Activated CD4-positive, alpha-beta T cell treated with anti-CD3 and anti-CD28 coated beads for 36 hours (primary cell): ENCODE results near the gene RHBDF1. TPM values are rescaled to one million over a fixed set of nuclear protein-coding genes. Genes with fewer than 3 reads are reported as not detected.
A peak's percentile ranks its signal among the peaks of the same experiment; 100 is the strongest.

ENCODE experiments used
- ATAC-seq: fragments of 200-7000 bp; cut with Tn5 transposase; one replicate; pipeline ENCODE4 v1.10.0; 2021; ENCODE audit warnings: mild to moderate bottlenecking, moderate library complexity
- CTCF ChIA-PET: fragments of 350-600 bp; sonication (Branson Sonifier 250); formaldehyde crosslinking; loops from one replicate; lab custom pipeline; 2021; ENCODE audit warnings: antibody characterized with exemption; lab: Charles Lee
- POLR2A ChIA-PET: fragments of 350-600 bp; sonication (Branson Sonifier 250); formaldehyde crosslinking; loops from one replicate; lab custom pipeline; 2021; ENCODE audit warnings: antibody characterized with exemption, inconsistent platforms; lab: Charles Lee
- DNase-seq: peaks from one replicate; pipeline ENCODE4 v3.0.0-alpha.2; 2020
- H3K27ac Mint-ChIP-seq: one replicate; pipeline ENCODE4 v1.8.0; 2021; ENCODE audit warnings: mixed read lengths
- H3K27me3 Mint-ChIP-seq: one replicate; pipeline ENCODE4 v1.8.0; 2021; ENCODE audit warnings: mixed read lengths
- H3K36me3 Mint-ChIP-seq: one replicate; pipeline ENCODE4 v1.8.0; 2021; ENCODE audit warnings: low read depth, mixed read lengths
- H3K4me1 Mint-ChIP-seq: one replicate; pipeline ENCODE4 v1.8.0; 2021; ENCODE audit warnings: mixed read lengths
- H3K4me3 Mint-ChIP-seq: one replicate; pipeline ENCODE4 v1.8.0; 2021; ENCODE audit warnings: mild to moderate bottlenecking, moderate library complexity, mixed read lengths
- H3K9me3 Mint-ChIP-seq: one replicate; pipeline ENCODE4 v1.8.0; 2021; ENCODE audit warnings: low read depth, mixed read lengths
- intact Hi-C, 2 experiments: fragments of 100-400 bp; cut with DNase I in 1 of 2; cut with micrococcal nuclease in 1 of 2; formaldehyde crosslinking; loops; one replicate each; pipeline versions ENCODE4 v1.14.2 to v1.15.1; 2022 to 2024; cut with DNase I, micrococcal nuclease
- total RNA-seq, 2 experiments: library from RNA; stranded (reverse); gene quantifications; one replicate each; pipeline ENCODE4 v1.2.3, GENCODE V29; 2021

Gene RHBDF1
- total RNA-seq, 2 experiments from 2014 or later = 0.40 TPM; not detected in 1

- Mint-ChIP-seq H3K4me1 (peaks cover 24% of the 10 kb centered on the region), H3K27me3 (peaks cover 27% of the 10 kb centered on the region), H3K9me3 (no peaks in the 10 kb centered on the region), H3K36me3 (peaks cover 3% of the 10 kb centered on the region), H3K4me3 (no peak overlapping the region), H3K27ac (no peak overlapping the region)
- no peak for DNase-seq
- POLR2A ChIA-PET = no interaction called here
- CTCF ChIA-PET = interaction anchor here (3.3 to 6.8 kb wide), 2 partner anchors 8 to 23 kb away, joined by 28 to 36 read pairs; no protein-coding TSS in a partner anchor
- intact Hi-C loops = no loop called here
- no peak for ATAC-seq
Measured at GRCh38 chr16:74051-74746, 1.8 kb upstream of the RHBDF1 start.

- Mint-ChIP-seq H3K27ac (no peak overlapping the region), H3K4me1 (peaks cover 13% of the 10 kb centered on the region), H3K36me3 (no peaks in the 10 kb centered on the region), H3K27me3 (peaks cover 27% of the 10 kb centered on the region), H3K4me3 (no peak overlapping the region), H3K9me3 (no peaks in the 10 kb centered on the region)
- CTCF ChIA-PET = interaction anchor here (0.7 to 11.4 kb wide), 2 partner anchors 22 to 35 kb away, joined by 3 to 214 read pairs; no protein-coding TSS in a partner anchor
- ATAC-seq (no peak), DNase-seq (no peak)
- POLR2A ChIA-PET = no interaction called here
- intact Hi-C loops = no loop called here
Measured at GRCh38 chr16:71540-72401, 660 bp downstream of the RHBDF1 start.

- peaks cover 27% of the 10 kb centered on the region for H3K27me3 Mint-ChIP-seq
- no peaks in the 10 kb centered on the region for H3K9me3 Mint-ChIP-seq
- no peaks in the 10 kb centered on the region for H3K36me3 Mint-ChIP-seq
- ChIA-PET POLR2A (no interaction called here), CTCF (interaction anchor here (0.7 to 11.4 kb wide), 2 partner anchors 23 to 36 kb away, joined by 3 to 214 read pairs; no protein-coding TSS in a partner anchor)
- ATAC-seq = no peak
- intact Hi-C loops = no loop called here
- DNase-seq = no peak
- H3K4me1 Mint-ChIP-seq = peaks cover 7% of the 10 kb centered on the region
- no peak overlapping the region for H3K4me3 Mint-ChIP-seq
- H3K27ac Mint-ChIP-seq = no peak overlapping the region
Measured at GRCh38 chr16:71210-71539, 1.3 kb downstream of the RHBDF1 start.

- Mint-ChIP-seq H3K9me3 (no peaks in the 10 kb centered on the region), H3K4me1 (peaks cover 4% of the 10 kb centered on the region), H3K27me3 (peaks cover 27% of the 10 kb centered on the region), H3K4me3 (no peak overlapping the region), H3K27ac (no peak overlapping the region), H3K36me3 (no peaks in the 10 kb centered on the region)
- no peak for ATAC-seq
- ChIA-PET CTCF (interaction anchor here (0.9 to 11.4 kb wide), 4 partner anchors 8 to 38 kb away, joined by 3 to 214 read pairs (median 6); no protein-coding TSS in a partner anchor), POLR2A (interaction anchor here (0.6 kb wide), 1 partner anchor 48 kb away, joined by 3 read pairs; no protein-coding TSS in a partner anchor)
- intact Hi-C loops = no loop called here
- no peak for DNase-seq
Measured at GRCh38 chr16:69181-69580, 3.2 kb downstream of the RHBDF1 start.

- Mint-ChIP-seq H3K27ac (no peak overlapping the region), H3K27me3 (peaks cover 19% of the 10 kb centered on the region), H3K36me3 (no peaks in the 10 kb centered on the region), H3K9me3 (no peaks in the 10 kb centered on the region), H3K4me3 (no peak overlapping the region), H3K4me1 (peaks cover 4% of the 10 kb centered on the region)
- ChIA-PET CTCF (interaction anchor here (1.4 to 11.4 kb wide), 3 partner anchors 9 to 39 kb away, joined by 6 to 214 read pairs (median 7); no protein-coding TSS in a partner anchor), POLR2A (no interaction called here)
- intact Hi-C loops = no loop called here
- DNase-seq = no peak
- no peak for ATAC-seq
Measured at GRCh38 chr16:67884-68789, 4.3 kb downstream of the RHBDF1 start.

GRCh38 chr16:67183-67791 is 5.1 kb downstream of the RHBDF1 start:
- ChIA-PET POLR2A (no interaction called here), CTCF (interaction anchor here (1.7 to 11.4 kb wide), 2 partner anchors 27 to 40 kb away, joined by 7 to 214 read pairs; no protein-coding TSS in a partner anchor)
- no peak overlapping the region for H3K4me3 Mint-ChIP-seq
- intact Hi-C loops = no loop called here
- peaks cover 15% of the 10 kb centered on the region for H3K27me3 Mint-ChIP-seq
- H3K9me3 Mint-ChIP-seq = no peaks in the 10 kb centered on the region
- ATAC-seq (no peak), DNase-seq (no peak)
- no peaks in the 10 kb centered on the region for H3K4me1 Mint-ChIP-seq
- no peaks in the 10 kb centered on the region for H3K36me3 Mint-ChIP-seq
- no peak overlapping the region for H3K27ac Mint-ChIP-seq

GRCh38 chr16:66309-67182 is 5.9 kb downstream of the RHBDF1 start:
- intact Hi-C loops = no loop called here
- ChIA-PET POLR2A (interaction anchor here (0.5 to 1.9 kb wide), 2 partner anchors 11 to 421 kb away, joined by 6 to 7 read pairs; partner anchors contain the start of gene MPG), CTCF (interaction anchor here (0.7 to 11.4 kb wide), 22 partner anchors 10 to 296 kb away, joined by 3 to 214 read pairs (median 6); partner anchors contain the start of genes POLR3K and SNRNP25)
- Mint-ChIP-seq H3K27me3 (peaks cover 12% of the 10 kb centered on the region), H3K36me3 (no peaks in the 10 kb centered on the region), H3K27ac (no peak overlapping the region), H3K4me1 (no peaks in the 10 kb centered on the region), H3K9me3 (no peaks in the 10 kb centered on the region), H3K4me3 (no peak overlapping the region)
- DNase-seq = no peak
- no peak for ATAC-seq

GRCh38 chr16:65745-66144 is 6.7 kb downstream of the RHBDF1 start:
- CTCF ChIA-PET = interaction anchor here (0.6 to 11.4 kb wide), 25 partner anchors 9 to 319 kb away, joined by 3 to 214 read pairs (median 4); partner anchors contain the start of genes POLR3K and SNRNP25
- intact Hi-C loops = loop anchor here (1.0 kb wide), 3 partner anchors 32 to 297 kb away; no protein-coding TSS in a partner anchor
- DNase-seq (peak; percentile 94), ATAC-seq (peak; percentile 94)
- Mint-ChIP-seq H3K36me3 (no peaks in the 10 kb centered on the region), H3K27ac (no peak overlapping the region), H3K4me1 (no peaks in the 10 kb centered on the region), H3K4me3 (no peak overlapping the region), H3K27me3 (peaks cover 8% of the 10 kb centered on the region), H3K9me3 (no peaks in the 10 kb centered on the region)
- POLR2A ChIA-PET = interaction anchor here (0.5 to 1.9 kb wide), 3 partner anchors 12 to 422 kb away, joined by 3 to 7 read pairs (median 6); partner anchors contain the start of gene MPG

GRCh38 chr16:64914-65255 is 7.5 kb downstream of the RHBDF1 start:
- intact Hi-C loops = loop anchor here (1.0 kb wide), 3 partner anchors 32 to 297 kb away; no protein-coding TSS in a partner anchor
- ChIA-PET CTCF (interaction anchor here (0.8 to 11.4 kb wide), 12 partner anchors 8 to 297 kb away, joined by 3 to 214 read pairs (median 10); partner anchors contain the start of genes MPG, POLR3K and SNRNP25), POLR2A (no interaction called here)
- no peaks in the 10 kb centered on the region for H3K9me3 Mint-ChIP-seq
- no peak overlapping the region for H3K4me3 Mint-ChIP-seq
- H3K27ac Mint-ChIP-seq = no peak overlapping the region
- ATAC-seq = no peak
- no peaks in the 10 kb centered on the region for H3K4me1 Mint-ChIP-seq
- DNase-seq = no peak
- no peaks in the 10 kb centered on the region for H3K36me3 Mint-ChIP-seq
- H3K27me3 Mint-ChIP-seq = peaks cover 6% of the 10 kb centered on the region
